Esophagus squamous epithelium (tissue), 5 donors: ENCODE measurements around the gene VSIG10L. TPM values are rescaled to one million over a fixed set of nuclear protein-coding genes. Genes with fewer than 3 reads are reported as not detected.
A peak's percentile ranks its signal among the peaks of the same experiment; 100 is the strongest.

Experiments
- DNase-seq: peaks from one replicate; lab custom pipeline; 2025; lab: John Stamatoyannopoulos, UW
- H3K27ac ChIP-seq, 4 donors: fragments of 200-600 bp; sonication (generic); one replicate each; pipeline ENCODE4 v1.5.1; 2016 to 2019; ENCODE audit warnings: mild to moderate bottlenecking in 1 of 4
- H3K27me3 ChIP-seq, 4 donors: fragments of 200-600 bp; sonication (generic); 1 replicate in 3 of 4; 2 replicates in 1 of 4; pipeline versions ENCODE4 v1.5.1 to v1.6.0; 2017 to 2021; ENCODE audit warnings: antibody characterized with exemption in 1 of 4
- H3K36me3 ChIP-seq, 3 donors: fragments of 200-600 bp; sonication (generic); one replicate each; pipeline ENCODE4 v1.5.1; 2016 to 2019
- H3K4me1 ChIP-seq, 3 donors: fragments of 200-600 bp; sonication (generic); one replicate each; pipeline ENCODE4 v1.5.1; 2017 to 2019
- H3K4me3 ChIP-seq, 4 donors: fragments of 200-600 bp; sonication (generic); 1 replicate in 3 of 4; 2 replicates in 1 of 4; pipeline ENCODE4 v1.5.1; 2016 to 2019; ENCODE audit warnings: mild to moderate bottlenecking in 2 of 4, moderate library complexity in 1 of 4
- H3K9me3 ChIP-seq, 3 donors: fragments of 200-600 bp; sonication (generic); one replicate each; pipeline ENCODE4 v1.5.1; 2016 to 2019
- POLR2A ChIP-seq, 4 donors: fragments of 450-650 bp; IDR thresholded peaks; one replicate each; pipeline ENCODE4 v1.6.1; 2017; ENCODE audit warnings: antibody characterized with exemption in 4 of 4, mild to moderate bottlenecking in 4 of 4, moderate library complexity in 3 of 4
- WGBS, 2 donors: methylation state at CpG; one replicate each; pipeline ENCODE4 v1.1.5; 2018; 5-methylcytosine and 5-hydroxymethylcytosine counted together
- intact Hi-C: fragments of 100-400 bp; cut with DNase I; formaldehyde crosslinking; loops from one replicate; pipeline ENCODE4 v1.15.0; 2022
- total RNA-seq, 4 donors: library from RNA; depleted of rRNA; stranded (reverse); fragments of >200 nt; gene quantifications; one replicate each; pipeline ENCODE4 v1.1.0, GENCODE V29; 2016
- TF ChIP-seq, protein P1 (sequence below), 6 experiments: fragments of 450-650 bp in 4 of 6; fragments of 200-600 bp in 2 of 6; sonication (generic) in 2 of 6; IDR thresholded peaks; one replicate each; pipeline ENCODE4 v1.5.1; 2016 to 2019; ENCODE audit warnings: antibody characterized with exemption in 6 of 6, mild to moderate bottlenecking in 4 of 6, moderate library complexity in 4 of 6
- donor health status: DM: yes; HTN: yes; CAD: no.

VSIG10L gene
- total RNA-seq, 4 donors from 2014 or later, result 36.4 to 201 (median 50.6) TPM

- DNase-seq, result no peak
- TF ChIP-seq, protein P1, sequence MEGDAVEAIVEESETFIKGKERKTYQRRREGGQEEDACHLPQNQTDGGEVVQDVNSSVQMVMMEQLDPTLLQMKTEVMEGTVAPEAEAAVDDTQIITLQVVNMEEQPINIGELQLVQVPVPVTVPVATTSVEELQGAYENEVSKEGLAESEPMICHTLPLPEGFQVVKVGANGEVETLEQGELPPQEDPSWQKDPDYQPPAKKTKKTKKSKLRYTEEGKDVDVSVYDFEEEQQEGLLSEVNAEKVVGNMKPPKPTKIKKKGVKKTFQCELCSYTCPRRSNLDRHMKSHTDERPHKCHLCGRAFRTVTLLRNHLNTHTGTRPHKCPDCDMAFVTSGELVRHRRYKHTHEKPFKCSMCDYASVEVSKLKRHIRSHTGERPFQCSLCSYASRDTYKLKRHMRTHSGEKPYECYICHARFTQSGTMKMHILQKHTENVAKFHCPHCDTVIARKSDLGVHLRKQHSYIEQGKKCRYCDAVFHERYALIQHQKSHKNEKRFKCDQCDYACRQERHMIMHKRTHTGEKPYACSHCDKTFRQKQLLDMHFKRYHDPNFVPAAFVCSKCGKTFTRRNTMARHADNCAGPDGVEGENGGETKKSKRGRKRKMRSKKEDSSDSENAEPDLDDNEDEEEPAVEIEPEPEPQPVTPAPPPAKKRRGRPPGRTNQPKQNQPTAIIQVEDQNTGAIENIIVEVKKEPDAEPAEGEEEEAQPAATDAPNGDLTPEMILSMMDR (IDR thresholded peaks at IDR 0.05), result no peak
- no peak for TF ChIP-seq POLR2A (IDR thresholded peaks at IDR 0.05)
- H3K36me3 ChIP-seq, result peaks cover 0 to 25% (median 0%) of the 10 kb centered on the region in 3 donors
- WGBS, 2 donors, result 0 to 9% methylated on average over 10 to 14 of the region's 75 CpGs
- H3K4me1 ChIP-seq, result peaks cover 5 to 18% (median 9%) of the 10 kb centered on the region in 3 donors
- peaks cover 5 to 83% (median 15%) of the 10 kb centered on the region in 4 donors for H3K27me3 ChIP-seq
- peak overlapping the region in 3 of 4 donors; percentile 15 to 49 (median 31) for H3K4me3 ChIP-seq
- no peak overlapping the region for H3K27ac ChIP-seq
- no peaks in the 10 kb centered on the region for H3K9me3 ChIP-seq
- intact Hi-C loops, result no loop called here
These were observed 14.6 kb downstream of the VSIG10L start for GRCh38 chr19:51327066-51328001.

- H3K4me3 ChIP-seq, result no peak overlapping the region
- WGBS, 2 donors, result 37 to 58% methylated on average over 2 to 5 of the region's 36 CpGs
- H3K4me1 ChIP-seq, result peaks cover 5 to 18% (median 9%) of the 10 kb centered on the region in 3 donors
- TF ChIP-seq POLR2A (IDR thresholded peaks at IDR 0.05), result no peak
- TF ChIP-seq, protein P1 (IDR thresholded peaks at IDR 0.05), result no peak
- no peak overlapping the region for H3K27ac ChIP-seq
- H3K9me3 ChIP-seq, result no peaks in the 10 kb centered on the region
- no peak for DNase-seq
- H3K36me3 ChIP-seq, result peaks cover 0 to 16% (median 0%) of the 10 kb centered on the region in 3 donors
- intact Hi-C loops, result no loop called here
- H3K27me3 ChIP-seq, result peaks cover 5 to 91% (median 15%) of the 10 kb centered on the region in 4 donors
These were observed 15.5 kb downstream of the VSIG10L start for GRCh38 chr19:51326216-51327065.

DNA sequence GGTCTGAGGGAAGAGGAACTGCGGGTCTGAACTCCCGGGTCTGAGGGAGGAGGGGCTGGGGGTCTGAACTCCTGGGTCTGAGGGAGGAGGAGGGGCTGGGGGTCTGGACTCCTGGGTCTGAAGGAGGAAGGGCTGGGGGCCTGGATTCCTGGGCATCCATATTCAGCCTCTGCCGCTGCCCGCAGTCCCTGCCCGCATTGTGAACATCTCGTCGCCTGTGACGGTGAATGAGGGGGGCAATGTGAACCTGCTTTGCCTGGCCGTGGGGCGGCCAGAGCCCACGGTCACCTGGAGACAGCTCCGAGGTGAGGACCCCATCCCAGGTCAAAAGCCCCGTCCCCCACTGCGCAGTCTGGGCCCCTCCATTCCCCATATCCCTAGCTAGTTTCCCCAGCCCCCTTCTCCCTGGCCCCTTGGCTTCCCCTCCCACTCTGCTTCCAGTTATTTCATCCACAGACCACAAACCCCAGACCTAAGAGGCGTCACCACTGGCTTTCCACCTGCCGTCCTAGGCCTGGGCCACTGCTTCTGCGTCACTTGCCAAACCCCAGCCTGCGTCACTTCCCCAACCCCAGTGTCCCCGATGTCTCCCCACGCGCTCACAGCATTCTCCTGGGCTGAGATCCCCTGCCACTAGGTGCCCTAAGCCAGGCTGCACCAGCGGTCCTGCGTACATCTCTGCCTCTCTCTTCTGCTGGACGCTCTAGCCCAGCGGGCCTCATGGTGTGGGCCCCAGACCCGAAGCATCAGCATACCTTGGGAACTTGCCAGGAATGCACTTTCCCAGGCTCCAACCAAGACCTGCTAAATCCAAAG lies 16.6 kb downstream of the VSIG10L start:
- intact Hi-C loops, result no loop called here
- Histone ChIP-seq H3K27me3 (peaks cover 5 to 90% (median 15%) of the 10 kb centered on the region in 4 donors), H3K4me1 (peaks cover 5 to 18% (median 9%) of the 10 kb centered on the region in 3 donors), H3K9me3 (no peaks in the 10 kb centered on the region), H3K36me3 (peaks cover 0 to 5% (median 0%) of the 10 kb centered on the region in 3 donors), H3K27ac (no peak overlapping the region), H3K4me3 (no peak overlapping the region)
- WGBS, 2 donors, result 62 to 65% methylated on average over 18 to 19 of the region's 26 CpGs
- no peak for DNase-seq
- TF ChIP-seq, protein P1 (IDR thresholded peaks at IDR 0.05), result no peak
- TF ChIP-seq POLR2A (IDR thresholded peaks at IDR 0.05), result no peak

GRCh38 chr19:51324167-51324481 lies 17.8 kb downstream of the VSIG10L start:
- H3K27me3 ChIP-seq, result peaks cover 5 to 81% (median 14%) of the 10 kb centered on the region in 4 donors
- intact Hi-C loops, result no loop called here
- WGBS, 2 donors, result 62 to 73% methylated on average over 6 of the region's 6 CpGs

More at GRCh38 chr19:51324167-51324481, 17.8 kb downstream of the VSIG10L start:
- DNase-seq, result no peak
- no peaks in the 10 kb centered on the region for H3K9me3 ChIP-seq
- H3K4me1 ChIP-seq, result peaks cover 5 to 18% (median 9%) of the 10 kb centered on the region in 3 donors
- no peak overlapping the region for H3K4me3 ChIP-seq
- TF ChIP-seq, protein P1 (IDR thresholded peaks at IDR 0.05), result no peak
- TF ChIP-seq POLR2A (IDR thresholded peaks at IDR 0.05), result no peak
- no peaks in the 10 kb centered on the region for H3K36me3 ChIP-seq
- H3K27ac ChIP-seq, result no peak overlapping the region
